Activated T-cell treated with anti-CD3 and anti-CD28 coated beads, Interleukin-2, amount 50 U/mL, for 4 hours (primary cell): ENCODE measurements around the gene RAD9B. TPM values are rescaled to one million over a fixed set of nuclear protein-coding genes. Genes with fewer than 3 reads are reported as not detected.
"Not testable (repeated sequence)": the region's sequence is repeated elsewhere in the genome, so short reads cannot be mapped to it uniquely, and the experiment has no call there.

ENCODE experiments used
- ATAC-seq, 2 donors: fragments of 200-7000 bp; cut with Tn5 transposase; one replicate each; pipeline ENCODE4 v1.10.0; 2021
- DNase-seq: peaks from one replicate; pipeline ENCODE4 v3.0.0-alpha.2; 2020
- H3K27me3 Mint-ChIP-seq: one replicate; pipeline ENCODE4 v1.8.0; 2021; ENCODE audit warnings: low read depth, mixed read lengths
- H3K36me3 Mint-ChIP-seq: one replicate; pipeline ENCODE4 v1.8.0; 2022; ENCODE audit warnings: mixed read lengths; ENCODE audit not compliant: insufficient read depth
- H3K4me1 Mint-ChIP-seq: one replicate; pipeline ENCODE4 v1.8.0; 2021; ENCODE audit warnings: low read depth, mixed read lengths
- H3K4me3 Mint-ChIP-seq: one replicate; pipeline ENCODE4 v1.8.0; 2021; ENCODE audit warnings: mild to moderate bottlenecking, moderate library complexity, mixed read lengths
- H3K9me3 Mint-ChIP-seq: one replicate; pipeline ENCODE4 v1.8.0; 2021; ENCODE audit warnings: mixed read lengths
- total RNA-seq, 3 donors: library from RNA; stranded (reverse); gene quantifications; one replicate each; pipeline ENCODE4 v1.2.1, GENCODE V29; 2021

RAD9B gene
- total RNA-seq, 3 donors from 2014 or later = 0.34 to 0.73 (median 0.51) TPM

DNA sequence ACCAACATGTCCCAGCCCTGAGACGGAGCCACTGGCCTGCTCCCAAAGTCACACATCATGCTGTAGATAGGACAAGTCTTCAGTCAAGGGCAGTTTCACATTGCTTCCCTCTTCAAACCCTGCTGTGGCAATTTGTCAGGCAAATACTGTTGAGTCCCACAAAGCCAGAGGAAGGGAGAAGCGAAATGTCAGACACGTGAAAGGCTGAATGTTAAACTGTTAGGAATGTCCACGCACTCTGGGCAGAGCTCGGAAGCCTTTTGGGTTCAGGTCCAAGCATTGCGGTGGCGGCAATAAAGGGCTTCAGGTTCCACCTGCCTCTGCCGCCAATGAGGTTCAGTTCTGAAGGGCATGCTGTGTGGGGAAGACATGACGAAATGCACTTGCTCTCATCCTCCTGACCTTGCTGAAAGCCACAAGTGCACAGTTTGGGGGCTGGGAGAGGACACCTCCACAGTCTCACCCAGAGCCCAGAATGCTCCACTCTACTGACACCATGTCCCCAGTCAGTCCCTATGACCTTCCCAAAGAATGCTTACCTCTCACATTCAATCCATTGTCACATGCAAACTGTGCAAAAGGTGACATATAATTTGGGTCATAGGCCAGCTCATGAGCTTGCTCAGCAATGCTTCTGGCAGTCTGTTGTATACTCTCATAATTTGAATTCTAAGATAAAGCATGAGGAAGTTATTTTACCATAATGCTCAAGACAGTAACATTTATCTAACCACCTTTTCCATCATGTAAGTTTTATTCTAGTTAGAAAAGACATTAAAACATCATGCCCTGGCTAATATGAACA is 35.7 kb downstream of the RAD9B start:
- H3K4me1 Mint-ChIP-seq = peaks cover 12% of the 10 kb centered on the region
- no peaks in the 10 kb centered on the region for H3K9me3 Mint-ChIP-seq
- no peaks in the 10 kb centered on the region for H3K27me3 Mint-ChIP-seq
- ATAC-seq = no peak
- no peak for DNase-seq
- peaks cover 45% of the 10 kb centered on the region for H3K36me3 Mint-ChIP-seq
- no peak overlapping the region for H3K4me3 Mint-ChIP-seq

DNA sequence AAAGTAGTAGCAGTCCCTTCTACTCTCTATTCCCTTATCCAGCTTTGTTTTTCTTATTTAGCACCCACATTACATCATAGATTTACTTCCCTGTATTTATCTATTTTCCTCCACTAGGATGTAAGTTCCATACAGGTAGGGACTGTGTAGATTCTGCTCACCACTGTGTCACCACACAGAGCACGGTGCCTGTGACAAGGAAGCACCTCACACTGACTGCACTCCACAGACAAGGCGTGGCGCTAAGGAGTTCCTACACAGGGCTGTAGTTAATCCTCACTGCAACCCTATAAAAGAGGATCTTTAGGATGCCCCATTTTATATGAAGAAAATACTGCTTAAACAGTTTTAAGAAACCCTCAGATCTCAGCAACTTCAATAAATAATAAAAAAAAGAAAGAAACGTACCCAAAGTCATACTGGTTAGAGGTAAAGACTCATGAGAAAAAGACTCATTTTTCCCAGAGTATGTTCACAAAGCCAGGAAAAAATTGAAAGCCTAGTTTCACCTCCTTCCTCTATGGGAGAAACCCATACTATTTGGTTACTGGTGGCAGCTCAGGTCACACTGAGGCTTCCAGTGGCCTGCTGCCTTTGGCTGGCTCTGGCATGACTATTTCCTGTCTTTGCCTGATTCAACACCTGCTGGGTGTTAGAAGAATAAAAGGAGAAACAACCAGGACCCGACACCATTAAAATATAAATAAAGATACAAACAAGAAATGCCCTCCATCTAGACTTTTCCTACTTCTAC is 36.9 kb downstream of the RAD9B start:
- peaks cover 52% of the 10 kb centered on the region for H3K36me3 Mint-ChIP-seq
- no peaks in the 10 kb centered on the region for H3K27me3 Mint-ChIP-seq
- no peak for DNase-seq
- no peak overlapping the region for H3K4me3 Mint-ChIP-seq
- peaks cover 16% of the 10 kb centered on the region for H3K4me1 Mint-ChIP-seq
- H3K9me3 Mint-ChIP-seq = no peaks in the 10 kb centered on the region
- ATAC-seq = no peak

- no peak for ATAC-seq
- DNase-seq = no peak
- peaks cover 45% of the 10 kb centered on the region for H3K36me3 Mint-ChIP-seq
- no peak overlapping the region for H3K4me3 Mint-ChIP-seq
- H3K4me1 Mint-ChIP-seq = peaks cover 10% of the 10 kb centered on the region
- H3K27me3 Mint-ChIP-seq = no peaks in the 10 kb centered on the region
- H3K9me3 Mint-ChIP-seq = no peaks in the 10 kb centered on the region
Measured at GRCh38 chr12:110540048-110540447, 37.9 kb downstream of the RAD9B start.

DNA sequence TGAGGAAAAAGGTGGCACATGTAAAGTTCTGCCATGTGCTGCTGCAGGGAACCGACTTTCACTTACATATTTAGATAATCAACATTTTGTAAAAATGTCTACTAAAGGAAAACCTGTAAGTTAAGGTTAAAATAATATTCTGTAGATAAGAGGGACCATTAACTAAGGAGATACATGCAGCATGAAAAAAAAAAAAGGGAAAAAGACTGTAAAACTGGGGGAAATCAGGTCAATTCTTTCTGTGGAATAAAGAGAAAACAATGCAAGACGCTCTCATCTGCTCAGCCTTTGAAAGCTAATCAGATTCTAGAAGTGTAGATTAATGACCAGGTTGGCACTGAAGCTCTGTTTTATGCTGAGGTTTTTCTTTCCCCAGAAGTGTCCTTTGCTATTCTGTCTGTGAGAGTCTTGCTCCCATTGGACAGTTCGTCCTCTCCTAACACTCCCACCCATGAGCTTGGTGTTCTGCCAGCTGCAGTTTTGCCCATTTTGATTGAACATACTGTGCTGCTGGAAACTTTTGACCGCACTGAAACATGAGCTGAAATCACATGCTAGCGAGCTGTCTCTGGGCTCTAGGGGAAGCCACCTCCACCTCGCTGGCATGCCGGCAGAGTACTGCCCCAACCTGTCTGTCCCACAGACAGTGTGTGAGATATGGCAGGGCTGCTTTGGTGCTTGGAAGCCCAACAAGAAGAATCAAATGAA is 41.3 kb downstream of the RAD9B start:
- Mint-ChIP-seq H3K4me3 (no peak overlapping the region), H3K36me3 (peaks cover 46% of the 10 kb centered on the region), H3K27me3 (no peaks in the 10 kb centered on the region), H3K4me1 (peaks cover 22% of the 10 kb centered on the region), H3K9me3 (no peaks in the 10 kb centered on the region)
- ATAC-seq = no peak
- DNase-seq = no peak

- Mint-ChIP-seq H3K36me3 (peaks cover 45% of the 10 kb centered on the region), H3K4me3 (no peak overlapping the region), H3K9me3 (no peaks in the 10 kb centered on the region), H3K27me3 (no peaks in the 10 kb centered on the region), H3K4me1 (peaks cover 27% of the 10 kb centered on the region)
- DNase-seq (no peak), ATAC-seq (no peak)
Measured at GRCh38 chr12:110543965-110544364, 41.8 kb downstream of the RAD9B start.

DNA sequence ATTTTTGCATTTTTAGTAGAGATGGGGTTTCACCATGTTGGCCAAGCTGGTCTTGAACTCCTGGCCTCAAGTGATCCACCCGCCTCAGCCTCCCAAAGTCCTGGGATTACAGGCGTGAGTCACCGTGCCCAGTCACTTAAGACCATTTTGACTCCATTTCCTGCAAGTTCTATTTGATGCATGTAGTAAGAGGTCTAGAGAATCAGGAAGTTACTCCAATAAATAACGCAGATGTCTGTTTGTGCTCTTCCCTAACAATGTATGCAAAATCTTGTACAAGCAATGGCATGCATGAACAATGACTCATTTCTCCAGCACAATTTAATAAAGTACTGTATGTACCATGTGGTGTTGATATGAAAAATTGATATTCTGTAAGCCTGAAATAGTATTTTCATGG is 43.1 kb downstream of the RAD9B start:
- DNase-seq, H3K9me3 Mint-ChIP-seq, H3K4me3 Mint-ChIP-seq, ATAC-seq, H3K27me3 Mint-ChIP-seq: not testable (repeated sequence)
- Mint-ChIP-seq H3K36me3 (peaks cover 41% of the 10 kb centered on the region), H3K4me1 (peaks cover 32% of the 10 kb centered on the region)

DNA sequence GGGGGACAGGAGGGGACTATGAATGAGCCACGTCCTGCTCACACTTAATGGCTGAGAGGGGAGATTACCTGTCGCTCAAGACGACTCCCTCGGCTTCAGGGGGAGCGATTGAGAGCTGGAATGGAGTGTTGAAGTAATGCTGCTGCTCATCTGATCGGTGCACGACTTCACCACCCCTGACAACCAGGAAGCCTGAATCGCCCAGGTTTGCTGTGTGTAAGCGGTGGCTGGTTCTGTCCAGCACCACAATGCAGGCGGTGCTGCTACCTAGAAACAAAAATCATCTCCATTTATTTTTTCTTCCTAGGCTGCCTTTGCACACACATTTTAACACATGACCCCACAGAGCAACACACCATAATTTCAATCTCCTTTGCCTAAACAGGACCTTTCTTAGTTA is 43.7 kb downstream of the RAD9B start:
- Mint-ChIP-seq H3K36me3 (peaks cover 44% of the 10 kb centered on the region), H3K4me1 (peaks cover 33% of the 10 kb centered on the region), H3K4me3 (no peak overlapping the region), H3K27me3 (no peaks in the 10 kb centered on the region), H3K9me3 (no peaks in the 10 kb centered on the region)
- no peak for DNase-seq
- ATAC-seq = no peak

- Mint-ChIP-seq H3K4me1 (peaks cover 34% of the 10 kb centered on the region), H3K36me3 (peaks cover 46% of the 10 kb centered on the region)
- no peak for ATAC-seq
Measured at GRCh38 chr12:110546339-110546738, 44.2 kb downstream of the RAD9B start.

GRCh38 chr12:110547090-110547489 is 45.0 kb downstream of the RAD9B start:
- ATAC-seq (no peak), DNase-seq (no peak)
- no peak overlapping the region for H3K4me3 Mint-ChIP-seq
- H3K4me1 Mint-ChIP-seq = peaks cover 39% of the 10 kb centered on the region
- no peaks in the 10 kb centered on the region for H3K9me3 Mint-ChIP-seq
- H3K36me3 Mint-ChIP-seq = peaks cover 51% of the 10 kb centered on the region
- H3K27me3 Mint-ChIP-seq = no peaks in the 10 kb centered on the region

More at GRCh38 chr12:110546339-110546738, 44.2 kb downstream of the RAD9B start:
- DNase-seq = no peak
- no peaks in the 10 kb centered on the region for H3K9me3 Mint-ChIP-seq
- H3K27me3 Mint-ChIP-seq = no peaks in the 10 kb centered on the region
- no peak overlapping the region for H3K4me3 Mint-ChIP-seq

DNA sequence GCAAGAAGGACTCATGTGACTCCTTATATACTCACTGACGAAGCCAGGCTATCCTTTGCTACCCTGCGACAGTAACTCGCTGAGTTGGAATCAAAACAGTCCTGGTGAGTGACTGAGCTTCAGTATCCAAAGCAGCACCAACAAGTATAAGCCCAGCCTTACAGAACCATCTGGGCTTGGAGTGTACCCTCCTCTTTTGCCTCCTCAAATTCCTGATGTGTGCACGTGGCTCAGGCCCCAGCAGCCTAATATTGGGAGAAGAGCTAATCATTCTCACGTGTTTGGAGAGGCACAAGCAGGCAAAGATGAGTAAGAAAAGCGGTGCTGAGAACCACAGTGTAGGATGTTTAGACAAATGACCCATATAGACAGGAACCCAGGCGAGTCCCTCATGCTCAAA is 46.5 kb downstream of the RAD9B start:
- H3K27me3 Mint-ChIP-seq = no peaks in the 10 kb centered on the region
- no peak for ATAC-seq
- no peak for DNase-seq
- no peak overlapping the region for H3K4me3 Mint-ChIP-seq
- peaks cover 43% of the 10 kb centered on the region for H3K36me3 Mint-ChIP-seq
- peaks cover 40% of the 10 kb centered on the region for H3K4me1 Mint-ChIP-seq
- no peaks in the 10 kb centered on the region for H3K9me3 Mint-ChIP-seq

DNA sequence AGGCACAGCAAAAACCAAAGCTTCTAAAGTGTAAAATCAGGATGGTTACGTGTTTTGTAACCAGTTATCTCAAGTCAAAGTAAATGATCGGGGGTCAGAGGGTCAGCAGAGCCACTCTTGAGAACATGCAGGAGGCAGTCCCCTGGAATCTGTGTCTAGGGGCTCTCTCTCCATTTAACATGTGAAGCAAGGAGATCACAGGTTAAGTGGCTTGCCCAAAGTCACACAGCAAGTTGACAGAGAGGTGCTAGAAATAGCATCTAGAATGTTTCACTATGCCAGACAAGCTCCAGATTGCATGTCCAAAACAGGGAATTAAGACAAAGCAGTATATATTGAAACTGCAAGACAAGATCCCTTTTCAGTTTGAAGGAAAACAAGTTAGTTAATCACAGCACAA is 47.6 kb downstream of the RAD9B start:
- Mint-ChIP-seq H3K27me3 (no peaks in the 10 kb centered on the region), H3K9me3 (no peaks in the 10 kb centered on the region), H3K4me1 (peaks cover 41% of the 10 kb centered on the region), H3K36me3 (peaks cover 42% of the 10 kb centered on the region), H3K4me3 (no peak overlapping the region)
- no peak for ATAC-seq
- DNase-seq = no peak

DNA sequence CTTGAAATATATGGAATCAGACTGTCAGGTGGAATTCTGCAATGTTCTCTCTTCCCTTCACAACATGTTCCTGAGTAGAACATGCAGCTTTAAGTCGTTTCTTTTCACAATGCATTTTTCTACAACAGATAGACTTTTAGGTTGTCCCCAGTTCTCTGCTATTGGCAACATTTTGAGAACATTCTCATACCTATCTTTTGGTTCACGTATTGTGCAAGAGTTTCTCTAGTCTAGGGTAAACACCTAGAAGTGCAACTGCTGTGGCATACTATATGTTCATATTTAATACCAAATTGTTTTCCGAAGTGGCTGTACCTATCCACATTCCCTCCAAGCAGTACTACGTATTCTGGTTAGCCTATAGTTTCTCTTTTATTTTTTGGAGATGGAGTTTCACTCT is 48.9 kb downstream of the RAD9B start:
- Mint-ChIP-seq H3K4me1 (peaks cover 51% of the 10 kb centered on the region), H3K4me3 (no peak overlapping the region), H3K27me3 (no peaks in the 10 kb centered on the region), H3K9me3 (no peaks in the 10 kb centered on the region), H3K36me3 (peaks cover 34% of the 10 kb centered on the region)
- no peak for DNase-seq
- ATAC-seq = no peak
